ENCODE measurements around the gene COX20.
"Not testable (repeated sequence)": the region's sequence is repeated elsewhere in the genome, so short reads cannot be mapped to it uniquely, and the experiment has no call there.

Gene COX20

GRCh38 chr1:244835276-244836134, at the start of gene COX20:
Gene COX20 (plus strand): TSS chr1:244835658. CDS start chr1:244835715, 57 bp downstream.
- peak; percentile 85 for DNase-seq (ENCODE audit: low read depth)

GRCh38 chr1:244788493-244789275, 46.8 kb upstream of the COX20 start:
- no peak for DNase-seq (ENCODE audit: low read depth)

- no peak for DNase-seq (ENCODE audit: low read depth)
These were observed 46.2 kb upstream of the COX20 start for GRCh38 chr1:244789276-244789580.

GRCh38 chr1:244789731-244790130, 45.7 kb upstream of the COX20 start:
- no peak for DNase-seq (ENCODE audit: low read depth)

GRCh38 chr1:244791061-244791460, 44.4 kb upstream of the COX20 start:
- DNase-seq (ENCODE audit: low read depth), result no peak

- DNase-seq (ENCODE audit: low read depth), result no peak
These were observed 43.1 kb upstream of the COX20 start for GRCh38 chr1:244792188-244792850.

- DNase-seq (ENCODE audit: low read depth), result no peak
These were observed 41.4 kb upstream of the COX20 start for GRCh38 chr1:244794071-244794470.

GRCh38 chr1:244794516-244794915, 40.9 kb upstream of the COX20 start:
- DNase-seq (ENCODE audit: low read depth), result not testable (repeated sequence)

- DNase-seq (ENCODE audit: low read depth), result peak; percentile 21
These were observed 38.6 kb upstream of the COX20 start for GRCh38 chr1:244796719-244797406.

GRCh38 chr1:244800821-244801220, 34.6 kb upstream of the COX20 start:
- DNase-seq (ENCODE audit: low read depth), result no peak

- peak; percentile 29 for DNase-seq (ENCODE audit: low read depth)
These were observed 34.2 kb upstream of the COX20 start for GRCh38 chr1:244801246-244801645.

- no peak for DNase-seq (ENCODE audit: low read depth)
These were observed 33.4 kb upstream of the COX20 start for GRCh38 chr1:244802041-244802440.

GRCh38 chr1:244802556-244803239, 32.8 kb upstream of the COX20 start:
- no peak for DNase-seq (ENCODE audit: low read depth)

- DNase-seq (ENCODE audit: low read depth), result no peak
These were observed 30.6 kb upstream of the COX20 start for GRCh38 chr1:244804841-244805240.

- no peak for DNase-seq (ENCODE audit: low read depth)
These were observed 28.3 kb upstream of the COX20 start for GRCh38 chr1:244807138-244807537.

- DNase-seq (ENCODE audit: low read depth), result no peak
These were observed 25.2 kb upstream of the COX20 start for GRCh38 chr1:244810221-244810620.

- DNase-seq (ENCODE audit: low read depth), result no peak
These were observed 22.1 kb upstream of the COX20 start for GRCh38 chr1:244813327-244813726.

GRCh38 chr1:244815600-244816099, 19.8 kb upstream of the COX20 start:
- no peak for DNase-seq (ENCODE audit: low read depth)

GRCh38 chr1:244817415-244817894, 18.0 kb upstream of the COX20 start:
- no peak for DNase-seq (ENCODE audit: low read depth)

GRCh38 chr1:244820131-244820530, 15.3 kb upstream of the COX20 start:
- no peak for DNase-seq (ENCODE audit: low read depth)

- DNase-seq (ENCODE audit: low read depth), result no peak
These were observed 14.3 kb upstream of the COX20 start for GRCh38 chr1:244821134-244821533.

Measured in activated T-helper 9 cell treated with anti-CD3 and anti-CD28 coated beads, Interleukin-2, amount 50 U/mL, for 16 hours (primary cell).